ELR (cell line): ENCODE measurements around the gene BAAT.
"Not testable (repeated sequence)": the region's sequence is repeated elsewhere in the genome, so short reads cannot be mapped to it uniquely, and the experiment has no call there.

Experiments used
- DNase-seq: peaks from one replicate; pipeline ENCODE4 v3.0.0-alpha.2; 2015; ENCODE audit warnings: low read depth

BAAT gene

DNA sequence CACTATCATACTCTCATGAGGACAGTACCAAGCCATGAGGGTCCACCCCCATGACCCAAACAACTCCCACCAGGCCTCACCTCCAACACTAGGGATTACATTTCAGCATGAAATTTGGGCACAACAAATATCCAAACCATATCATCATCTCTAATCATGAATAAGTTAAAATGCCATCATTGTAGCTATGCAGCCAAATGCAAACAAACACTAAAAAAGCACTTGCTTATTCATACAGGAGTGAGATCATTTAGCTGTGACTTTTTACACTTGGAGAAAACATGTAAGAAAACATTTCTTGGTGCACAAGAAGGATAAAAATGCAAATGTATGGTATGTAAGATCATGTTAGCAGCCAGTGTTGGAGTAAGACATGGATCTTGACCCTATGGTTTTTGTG is 24.2 kb downstream of the BAAT start:
- no peak for DNase-seq

DNA sequence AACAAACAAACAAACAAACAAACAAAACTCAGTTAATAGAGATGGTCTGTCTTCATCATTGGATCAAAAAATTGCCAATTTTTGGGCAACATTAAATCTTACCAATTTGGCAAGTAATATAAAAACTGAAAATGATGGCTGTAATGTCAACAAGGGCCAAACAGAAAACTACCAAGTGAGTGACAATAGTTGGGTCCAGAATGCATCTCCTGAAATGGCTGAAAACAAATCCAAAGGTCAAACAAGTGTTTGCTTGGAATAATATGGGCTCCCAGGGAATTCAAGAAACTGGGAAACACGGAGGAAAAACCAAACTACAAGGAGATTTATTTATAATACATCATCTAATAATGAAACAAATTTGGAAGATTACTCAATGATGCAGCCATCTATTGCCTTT is 25.1 kb downstream of the BAAT start:
- no peak for DNase-seq

DNA sequence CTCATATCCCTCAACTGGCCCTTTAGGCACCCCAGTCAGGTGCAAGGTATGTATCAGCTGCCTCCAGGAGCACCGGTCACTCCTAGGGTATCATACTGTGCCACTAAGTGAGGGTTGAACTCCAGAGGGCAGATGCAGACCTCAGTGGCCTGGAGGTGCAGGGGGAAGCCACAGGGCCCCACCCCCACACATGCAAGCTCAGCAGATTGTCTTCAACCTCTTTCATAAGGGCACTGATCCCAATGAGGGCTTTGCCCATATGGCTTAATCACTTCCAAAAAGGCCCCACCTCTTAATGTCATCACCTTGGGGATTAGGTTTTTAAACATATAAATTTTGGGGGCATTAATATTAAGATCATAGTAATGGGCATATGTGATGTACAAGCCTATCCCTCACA is 28.2 kb downstream of the BAAT start:
- DNase-seq = no peak

DNA sequence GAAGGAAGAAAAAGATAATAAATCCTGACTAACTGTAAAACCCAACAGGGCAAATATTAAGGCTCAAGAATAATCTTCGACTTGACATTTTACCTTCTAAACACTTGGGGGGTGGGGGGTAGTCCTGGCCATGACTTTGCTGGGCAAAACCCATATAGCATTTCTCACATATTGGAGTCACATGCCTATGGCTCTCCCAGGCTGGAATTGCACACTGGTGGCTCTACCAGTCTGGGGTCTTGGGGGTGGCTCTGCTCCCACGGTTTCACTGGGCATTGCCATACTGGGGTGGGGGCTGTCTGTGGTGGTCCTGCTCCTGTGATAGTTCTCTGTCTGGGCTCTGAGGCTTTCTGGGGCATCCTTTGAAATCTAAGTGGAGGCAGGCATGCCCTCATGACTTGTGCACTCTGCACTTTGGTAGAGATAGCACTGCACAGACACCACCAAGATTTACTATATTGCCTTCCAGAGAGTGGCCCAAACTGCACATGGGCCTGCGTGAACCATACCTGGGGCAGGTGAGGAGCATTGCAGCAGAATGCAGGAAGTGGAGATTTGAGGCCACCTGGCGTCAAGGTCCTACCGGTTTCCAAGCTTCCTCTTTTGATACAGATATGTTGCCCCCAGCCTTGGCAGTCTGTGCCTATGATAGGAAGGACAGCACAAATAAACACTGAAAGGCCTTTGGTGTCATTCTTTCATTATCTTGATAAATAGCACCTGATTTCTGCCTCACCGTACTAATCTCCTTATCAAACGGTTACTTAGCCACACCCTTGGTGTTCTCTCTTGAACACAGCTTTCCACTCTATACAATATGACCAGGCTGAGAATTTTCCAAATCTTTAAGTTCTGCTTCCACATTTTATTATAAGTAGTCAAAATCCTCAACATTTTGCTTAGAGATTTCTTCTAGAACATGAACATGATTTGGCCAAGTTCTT is 29.8 kb downstream of the BAAT start:
- DNase-seq = no peak

DNA sequence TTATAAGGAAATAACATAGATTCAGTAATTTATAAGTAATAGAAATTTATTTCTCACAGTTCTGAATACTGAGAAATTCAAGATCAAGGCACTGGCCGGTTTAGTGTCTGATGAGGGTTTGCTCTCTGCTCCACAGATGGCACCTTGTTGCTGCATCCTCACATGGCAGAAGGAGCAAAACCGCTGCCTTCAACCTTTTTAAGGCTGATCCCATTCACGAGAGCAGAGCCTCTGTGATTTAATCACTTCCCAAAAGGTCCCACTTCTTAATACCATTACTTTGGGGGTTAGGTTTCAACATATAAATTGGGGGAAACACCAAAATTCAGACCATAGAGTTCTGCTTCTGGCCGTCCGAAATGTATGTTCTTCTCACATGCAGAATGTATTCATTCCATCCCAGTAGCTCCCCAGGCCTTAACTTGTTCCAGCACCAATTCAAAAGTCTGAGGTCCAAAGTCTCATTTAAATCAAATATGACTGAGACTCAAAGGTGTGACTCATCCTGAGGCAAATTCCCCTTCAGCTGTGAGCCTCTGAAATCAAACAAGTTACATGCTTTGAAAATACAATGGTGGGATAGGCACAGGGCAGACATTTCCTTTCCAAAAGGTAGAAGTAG is 30.6 kb downstream of the BAAT start:
- DNase-seq = peak; percentile 11

DNA sequence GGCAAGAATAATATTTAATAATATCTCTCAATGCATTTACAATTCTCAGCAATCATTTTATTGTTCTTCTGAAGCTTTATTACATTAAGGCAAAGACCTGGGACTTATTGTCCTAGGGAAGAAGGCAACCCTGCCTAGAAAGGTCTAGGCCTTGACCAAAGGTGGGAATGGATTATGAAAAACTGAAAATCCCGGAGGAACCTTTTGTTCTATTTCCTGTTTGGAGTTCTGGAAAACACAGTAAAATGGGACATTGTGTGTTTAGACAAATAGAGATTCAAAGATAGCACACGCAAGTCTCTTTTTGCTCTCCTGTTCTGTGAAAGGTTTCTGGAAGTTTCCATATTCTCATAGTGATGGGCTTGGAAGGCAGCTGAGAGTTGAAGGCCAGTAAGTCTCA is 31.1 kb downstream of the BAAT start:
- no peak for DNase-seq

DNA sequence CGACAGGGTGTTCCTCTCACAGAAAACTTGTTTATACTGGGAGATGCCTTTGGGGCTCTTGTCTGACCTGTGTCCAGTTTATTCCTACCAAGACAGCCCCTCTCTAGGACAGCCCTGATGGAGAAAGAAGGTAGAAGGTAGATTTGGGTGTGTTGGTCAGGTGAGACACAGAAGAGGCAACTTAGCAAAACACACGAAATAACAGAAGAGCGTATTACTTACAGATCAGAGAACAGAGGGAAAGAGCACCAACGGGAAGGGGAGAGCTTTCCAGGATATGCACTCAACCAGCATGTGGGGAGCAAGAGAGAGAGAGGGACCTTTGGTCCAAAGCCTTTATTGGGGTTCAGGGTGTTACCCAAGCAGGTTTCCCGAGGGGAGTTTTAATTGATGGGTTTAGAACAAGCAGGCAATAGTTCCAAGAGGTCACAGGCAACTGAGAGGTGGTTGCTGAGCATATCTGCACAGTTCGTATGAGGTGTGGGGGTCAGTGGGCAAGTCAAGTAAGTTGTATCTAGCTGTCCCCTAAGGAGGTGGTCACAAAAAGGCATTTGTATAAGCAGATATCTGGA is 31.8 kb downstream of the BAAT start:
- DNase-seq = no peak

DNA sequence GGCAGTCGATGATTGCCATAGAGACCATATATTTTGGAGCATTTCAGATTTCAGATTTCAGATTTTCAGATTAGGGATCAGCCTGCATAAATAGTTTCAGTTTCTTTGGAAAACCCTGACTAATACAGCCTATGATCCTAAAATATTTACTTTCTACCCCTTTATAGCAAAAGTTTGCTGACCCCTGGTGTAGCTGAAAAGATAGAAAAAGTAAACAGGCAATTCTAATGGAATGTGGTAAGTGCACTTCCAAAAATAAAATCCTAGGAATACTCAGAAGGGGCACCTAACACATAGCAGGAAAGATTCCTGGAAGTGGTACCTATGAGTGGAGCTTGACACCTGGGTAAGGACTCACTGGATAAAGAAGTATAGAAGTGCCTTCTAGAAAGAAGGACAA is 34.5 kb downstream of the BAAT start:
- DNase-seq = no peak

DNA sequence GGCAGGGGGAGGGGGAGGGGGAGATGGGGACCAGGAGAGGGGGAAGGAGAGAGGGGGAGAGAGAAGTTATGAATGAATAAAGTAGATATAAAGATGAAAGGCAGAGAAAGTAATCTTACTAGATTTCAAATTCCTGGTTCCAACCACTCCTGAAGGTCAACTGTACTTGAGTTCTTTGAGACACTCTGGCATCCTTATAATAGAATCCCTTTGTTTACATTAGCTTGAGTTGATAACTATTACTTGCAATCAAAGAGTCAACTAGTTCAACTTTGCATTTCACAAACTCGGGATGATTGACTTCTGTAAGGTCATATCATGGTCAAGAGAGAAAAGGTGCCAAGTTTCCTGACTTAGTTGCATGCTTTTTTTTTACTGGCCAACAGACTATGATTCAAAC is 42.2 kb downstream of the BAAT start:
- DNase-seq = no peak

DNA sequence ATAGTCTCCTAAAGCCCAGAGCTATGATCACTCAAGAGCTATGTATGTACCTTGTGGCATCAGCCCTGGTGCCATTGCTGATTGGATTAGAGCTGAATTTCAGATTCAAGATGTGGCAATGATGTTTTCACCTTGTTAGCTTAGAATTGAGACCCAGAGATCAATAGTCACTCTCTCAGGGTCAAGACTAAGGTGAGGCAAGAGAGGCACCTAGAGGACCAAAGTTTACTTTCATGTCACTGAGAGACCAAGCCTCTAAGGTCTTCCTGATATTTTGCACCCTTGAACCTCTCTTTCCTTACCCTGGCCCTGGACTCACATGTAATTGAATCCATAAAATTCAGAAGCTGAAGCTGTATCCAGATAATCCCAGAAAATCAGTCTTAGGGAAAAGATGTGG is 42.8 kb downstream of the BAAT start:
- no peak for DNase-seq

DNA sequence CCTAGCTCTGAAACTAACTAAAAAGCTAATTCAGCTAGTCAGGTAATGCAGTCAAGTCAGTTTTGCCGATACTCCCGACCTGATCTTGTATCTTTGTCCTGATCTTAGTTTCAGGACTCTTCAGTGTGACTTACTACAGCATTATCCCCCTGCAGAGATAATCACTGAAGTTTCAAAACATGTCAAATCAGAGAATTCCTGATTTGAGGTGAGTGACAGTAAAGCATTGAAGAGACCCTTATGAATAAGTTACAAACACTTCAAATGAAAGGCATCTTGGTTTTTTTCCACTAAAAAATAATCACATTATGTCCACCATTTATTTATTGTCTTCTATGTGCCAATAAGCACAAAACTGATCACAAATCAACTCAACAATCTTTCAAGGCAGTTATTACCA is 47.6 kb downstream of the BAAT start:
- no peak for DNase-seq

DNA sequence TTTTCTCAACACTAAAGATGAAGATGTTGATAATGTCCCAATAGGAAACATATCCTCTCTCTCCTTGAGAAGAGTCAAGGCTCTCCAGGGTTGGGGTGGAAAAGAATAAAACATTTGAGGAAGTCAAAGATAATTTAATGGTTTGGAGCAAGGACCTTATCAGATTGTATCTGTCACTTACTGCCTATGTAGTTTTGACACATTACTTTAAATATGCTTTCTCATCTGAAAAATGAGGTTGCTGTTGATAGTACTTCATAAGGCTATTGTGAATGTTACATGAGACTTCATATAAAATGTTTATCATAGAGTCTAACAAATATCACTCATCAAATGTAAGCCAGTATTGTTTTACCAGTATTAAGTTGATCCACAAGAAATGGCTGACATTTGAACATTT is 48.7 kb downstream of the BAAT start:
- no peak for DNase-seq

DNA sequence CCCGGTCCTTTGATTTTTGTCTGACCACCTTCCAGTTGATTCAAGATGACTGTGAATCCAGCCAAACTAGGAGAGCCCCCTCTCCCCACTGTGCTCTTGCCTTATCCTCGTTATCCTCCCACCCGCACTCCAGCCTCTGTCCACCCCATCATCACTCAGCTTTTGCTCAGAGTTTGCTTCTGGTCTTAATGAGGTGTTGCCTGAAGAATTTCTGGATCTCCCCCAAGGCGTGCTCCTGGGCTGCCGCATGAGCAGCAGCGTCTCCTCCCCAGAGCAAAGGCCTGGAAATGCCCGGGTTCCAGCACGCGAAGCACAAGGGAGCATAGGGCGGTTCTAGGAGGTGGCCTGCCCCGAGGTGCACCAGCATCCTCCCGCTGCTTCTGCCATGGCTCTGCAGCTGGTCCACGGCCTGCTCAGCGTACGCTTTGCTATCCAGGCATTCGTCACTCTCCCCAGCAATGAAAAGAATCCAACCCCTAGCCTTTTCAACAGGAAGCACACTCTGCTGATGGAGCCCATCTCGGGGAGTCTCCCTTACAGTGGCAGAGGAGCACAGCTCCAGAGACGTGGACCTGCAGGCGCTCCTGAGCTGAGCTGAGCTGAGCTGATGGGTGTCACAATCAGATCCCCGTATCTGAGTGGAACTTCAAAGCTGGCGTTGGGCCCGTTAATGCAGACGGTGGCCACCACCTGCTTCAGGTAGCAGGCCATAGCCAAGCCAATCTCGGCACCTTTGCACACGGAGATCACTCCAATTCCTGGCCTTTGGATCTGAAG is 50.7 kb downstream of the BAAT start:
- DNase-seq = no peak

DNA sequence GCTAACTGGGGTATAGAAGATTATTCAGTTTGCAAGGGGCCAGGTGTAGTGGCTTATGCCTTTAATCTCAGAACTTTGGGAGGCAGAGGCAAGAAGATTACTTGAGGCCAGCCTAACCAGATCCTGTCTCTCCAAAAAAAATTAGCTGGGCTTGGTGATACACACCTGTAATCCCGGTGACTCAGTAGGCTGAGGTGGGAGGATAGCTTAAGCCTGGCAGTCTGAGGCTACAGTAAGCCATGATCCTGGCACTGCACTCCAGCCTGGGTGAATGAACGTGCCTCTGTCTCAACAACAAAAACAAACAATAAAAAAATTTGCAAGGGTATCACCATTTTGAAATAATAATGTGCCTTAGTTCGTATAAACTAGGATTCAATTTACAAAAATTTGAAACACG is 51.3 kb downstream of the BAAT start:
- no peak for DNase-seq

DNA sequence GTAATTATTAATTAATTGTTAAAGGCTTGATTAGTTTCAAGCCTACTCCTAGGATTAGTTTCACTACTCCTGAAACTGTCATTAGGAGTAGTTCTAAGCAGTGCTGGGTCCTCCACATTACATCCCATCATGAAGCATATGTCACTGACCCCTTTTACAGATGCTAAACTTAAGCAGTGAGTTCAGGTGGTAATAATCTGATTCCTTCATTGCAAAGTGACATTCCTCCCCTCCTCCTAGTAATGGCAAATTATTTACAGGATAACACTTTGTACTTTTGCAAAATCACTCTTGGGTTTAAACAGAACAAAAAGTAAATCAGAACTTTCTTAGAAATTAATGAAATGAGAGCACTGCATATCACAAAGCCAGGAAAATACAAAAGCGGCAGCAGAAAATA is 52.4 kb downstream of the BAAT start:
- DNase-seq = no peak

DNA sequence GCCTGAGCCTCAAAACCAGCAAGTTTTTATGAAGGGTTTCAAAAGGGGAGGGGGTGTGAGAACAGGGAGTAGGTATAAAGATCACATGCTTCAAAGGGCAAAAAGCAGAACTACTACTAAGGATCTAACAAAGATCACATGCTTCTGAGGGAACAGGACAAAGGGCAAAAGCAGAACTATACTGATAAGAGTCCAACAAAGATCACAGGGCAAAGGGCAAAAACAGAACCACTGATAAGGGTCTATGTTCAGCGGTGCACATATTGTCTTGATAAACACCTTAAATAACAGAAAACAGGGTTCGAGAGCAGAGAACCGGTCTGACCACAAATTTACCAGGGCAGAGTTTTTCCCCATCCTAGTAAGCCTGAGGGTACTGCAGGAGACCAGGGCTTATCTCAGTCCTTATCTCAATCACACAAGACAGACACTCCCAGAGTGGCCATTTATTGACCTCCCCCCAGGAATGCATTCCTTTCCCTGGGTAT is 57.3 kb downstream of the BAAT start:
- DNase-seq = not testable (repeated sequence)

DNA sequence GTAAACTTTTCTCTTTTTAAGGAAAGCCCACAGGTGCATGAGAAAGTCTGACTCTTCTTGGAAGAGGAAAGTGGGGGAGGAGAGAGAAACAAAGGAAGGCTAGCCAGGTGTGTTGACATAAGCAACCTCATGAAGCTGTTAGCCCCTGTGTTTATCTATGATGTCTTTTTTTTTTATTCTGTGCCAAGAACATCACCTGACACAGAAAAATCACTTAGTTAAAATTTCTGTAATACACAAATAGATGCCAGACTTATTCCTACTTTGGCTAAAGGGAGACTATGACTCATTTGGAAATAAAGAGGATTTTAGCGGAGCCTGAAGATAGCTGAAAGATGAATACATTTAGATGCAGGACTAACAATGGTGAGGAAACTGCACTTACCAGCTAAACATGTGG is 58.3 kb downstream of the BAAT start:
- DNase-seq = no peak

DNA sequence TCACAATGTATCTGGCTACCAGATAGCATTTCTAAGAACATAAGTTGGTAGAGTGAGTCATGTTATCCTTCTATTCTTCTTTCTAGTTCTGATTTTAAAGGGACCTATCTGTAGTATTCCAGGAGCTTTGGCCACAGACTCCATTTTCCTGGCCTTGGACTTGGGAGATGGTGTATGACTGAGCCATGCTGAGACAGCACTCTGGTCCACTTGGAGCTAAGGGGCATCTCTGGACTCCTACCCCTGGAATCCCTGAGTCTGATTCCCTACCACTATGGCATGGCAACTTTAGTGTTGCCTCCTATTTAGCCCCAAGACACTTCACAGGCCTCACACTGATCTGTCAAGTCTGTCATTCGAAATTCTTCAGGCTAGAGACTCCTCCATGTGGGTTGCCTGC is 58.8 kb downstream of the BAAT start:
- no peak for DNase-seq

DNA sequence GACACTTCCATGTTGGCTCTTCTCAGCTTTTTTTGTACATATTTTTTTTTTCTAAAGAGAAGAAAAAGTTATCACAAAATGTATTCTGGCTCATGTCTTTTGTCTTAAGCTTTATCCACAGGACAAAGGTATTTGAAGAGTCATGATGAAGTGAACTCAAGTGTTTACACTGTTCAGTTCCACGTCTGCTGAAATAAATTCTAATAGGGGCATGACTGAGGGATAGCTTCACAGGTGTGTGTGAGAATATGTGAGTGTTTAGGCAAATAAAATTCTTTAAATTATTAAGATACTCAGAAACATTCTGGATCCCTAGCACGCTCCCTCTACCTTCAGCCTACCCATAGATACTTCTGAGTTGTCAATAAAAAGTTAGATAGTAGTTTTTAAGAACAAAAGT is 59.8 kb downstream of the BAAT start:
- DNase-seq = no peak

DNA sequence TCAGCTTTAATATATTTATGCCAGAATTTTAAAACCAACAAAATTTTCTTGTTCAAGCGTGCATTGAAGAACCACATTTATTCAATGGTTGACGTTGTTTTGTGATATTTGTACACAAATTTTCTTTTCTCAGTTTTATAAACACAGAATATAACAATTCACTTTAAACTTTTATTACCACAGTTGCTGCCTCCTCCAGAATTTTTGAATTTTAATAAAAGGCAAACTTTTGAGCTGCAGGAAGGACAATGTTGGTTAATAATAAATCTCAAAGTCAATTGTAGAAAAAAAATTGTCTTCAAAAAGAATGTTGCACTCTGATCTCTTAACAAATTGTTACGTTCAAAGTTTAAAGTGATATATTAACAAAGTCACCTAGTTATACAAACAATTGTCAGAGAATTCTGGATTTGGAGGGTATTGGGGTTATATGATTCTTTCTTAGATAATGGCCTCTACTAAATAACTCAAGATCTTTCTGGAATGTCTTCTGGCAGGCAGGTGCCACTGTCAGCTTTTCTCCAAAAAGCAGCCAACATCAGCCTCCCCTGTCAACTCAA is 60.5 kb downstream of the BAAT start:
- DNase-seq = no peak

DNA sequence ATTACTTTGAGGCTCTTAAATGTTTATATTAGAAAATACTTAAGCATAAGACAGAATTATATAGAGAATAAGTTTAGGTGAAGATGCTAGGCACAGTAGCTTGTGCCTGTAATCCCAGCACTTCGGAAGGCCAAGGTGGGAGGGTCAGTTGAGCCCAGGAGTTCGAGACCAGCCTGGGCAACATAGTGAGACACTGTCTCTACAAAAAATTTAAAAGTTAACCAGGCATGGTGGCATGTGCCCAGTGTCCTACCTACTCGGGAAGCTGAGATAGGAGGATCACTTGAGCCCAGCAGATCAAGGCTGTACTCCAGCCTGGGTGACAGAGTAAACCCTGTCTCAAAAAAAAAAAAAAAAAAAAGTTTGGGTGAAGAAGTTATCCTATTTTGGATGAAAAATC is 61.7 kb downstream of the BAAT start:
- DNase-seq = no peak

DNA sequence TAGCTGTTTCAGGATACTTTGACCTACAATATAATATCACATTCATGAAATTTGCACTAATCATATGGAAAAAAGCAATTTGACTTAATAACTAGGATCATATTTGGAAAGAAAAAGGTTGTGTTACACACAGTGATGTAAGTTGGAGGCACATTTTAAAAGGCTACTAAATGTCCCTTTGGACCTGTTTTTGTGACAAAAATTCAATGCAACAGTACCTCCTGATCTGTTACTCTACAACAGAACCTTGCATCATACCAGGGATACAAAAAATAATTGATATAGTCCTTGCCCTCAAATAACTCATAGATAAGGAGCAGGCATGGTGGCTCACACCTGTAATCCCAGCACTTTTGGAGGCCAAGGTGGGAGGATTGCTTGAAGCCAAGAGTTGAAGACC is 67.1 kb downstream of the BAAT start:
- no peak for DNase-seq
